ENCODE results near the gene ZNF579. TPM values are rescaled to one million over a fixed set of nuclear protein-coding genes. Genes with fewer than 3 reads are reported as not detected.

The ZNF579 gene
- total and polyA plus RNA-seq, 2 of the 8 experiments (the other 6 are each of a cell fraction or from before 2014, with no cell fraction given): 10.0 to 18.9 TPM

GRCh38 chr19:55553217-55554182, 27.1 kb downstream of the ZNF579 start (continued):
- TF ChIP-seq RNF2 (IDR thresholded peaks at IDR 0.05; ENCODE audit: borderline replicate concordance, low read depth, low read length, missing control alignments, poor library complexity, severe bottlenecking): no peak
- TF ChIP-seq SP2 (IDR thresholded peaks at IDR 0.05; ENCODE audit: low read length): no peak
- no peak for TF ChIP-seq SP1 (IDR thresholded peaks at IDR 0.05; ENCODE audit: low read depth, low read length)

All from H1 (cell line).